Measurements from ENCODE around the gene CLDND2.

The CLDND2 gene

GRCh38 chr19:51377422-51377821 lies 8.6 kb upstream of the CLDND2 start:
- FAIRE-seq (no peak), DNase-seq (ENCODE audit: insufficient read length, low spot score) (no peak)
- TF ChIP-seq CTCF (IDR thresholded peaks at IDR 0.05; ENCODE audit: insufficient read depth, missing control alignments), result no peak

DNA sequence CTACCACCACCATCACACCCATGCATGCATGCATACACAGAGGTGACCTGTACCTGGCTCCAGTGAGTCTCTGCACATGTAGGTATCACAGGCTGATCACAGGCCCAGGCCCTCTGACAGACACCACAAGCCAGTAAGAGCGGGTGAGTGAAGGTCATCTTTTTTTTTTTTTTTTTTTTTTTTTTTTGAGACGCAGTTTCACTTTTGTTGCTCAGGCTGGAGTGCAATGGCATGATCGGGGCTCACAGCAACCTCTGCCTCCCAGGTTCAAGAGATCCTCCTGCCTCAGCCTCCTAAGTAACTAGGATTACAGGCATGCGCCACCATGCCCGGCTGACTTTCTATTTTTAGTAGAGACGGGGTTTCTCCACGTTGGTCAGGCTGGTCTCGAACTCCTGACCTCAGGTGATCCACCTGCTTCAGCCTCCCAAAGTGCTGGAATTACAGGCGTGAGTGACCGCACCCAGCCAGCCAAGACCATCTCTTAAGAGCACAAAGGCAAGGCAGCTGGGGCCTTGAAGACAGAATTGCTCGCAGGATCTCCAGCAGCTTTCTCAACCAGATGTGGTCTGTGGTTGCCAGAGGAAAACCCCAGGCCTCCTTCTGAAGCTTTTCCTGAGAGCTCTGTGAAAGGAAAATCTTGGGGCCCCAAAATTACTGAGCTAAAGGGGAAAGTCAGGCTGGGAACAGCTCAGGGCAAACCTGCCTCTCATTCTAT lies 6.9 kb upstream of the CLDND2 start:
- no peak for DNase-seq (ENCODE audit: insufficient read length, low spot score)
- FAIRE-seq, result no peak
- no peak for TF ChIP-seq CTCF (IDR thresholded peaks at IDR 0.05; ENCODE audit: insufficient read depth, missing control alignments)

DNA sequence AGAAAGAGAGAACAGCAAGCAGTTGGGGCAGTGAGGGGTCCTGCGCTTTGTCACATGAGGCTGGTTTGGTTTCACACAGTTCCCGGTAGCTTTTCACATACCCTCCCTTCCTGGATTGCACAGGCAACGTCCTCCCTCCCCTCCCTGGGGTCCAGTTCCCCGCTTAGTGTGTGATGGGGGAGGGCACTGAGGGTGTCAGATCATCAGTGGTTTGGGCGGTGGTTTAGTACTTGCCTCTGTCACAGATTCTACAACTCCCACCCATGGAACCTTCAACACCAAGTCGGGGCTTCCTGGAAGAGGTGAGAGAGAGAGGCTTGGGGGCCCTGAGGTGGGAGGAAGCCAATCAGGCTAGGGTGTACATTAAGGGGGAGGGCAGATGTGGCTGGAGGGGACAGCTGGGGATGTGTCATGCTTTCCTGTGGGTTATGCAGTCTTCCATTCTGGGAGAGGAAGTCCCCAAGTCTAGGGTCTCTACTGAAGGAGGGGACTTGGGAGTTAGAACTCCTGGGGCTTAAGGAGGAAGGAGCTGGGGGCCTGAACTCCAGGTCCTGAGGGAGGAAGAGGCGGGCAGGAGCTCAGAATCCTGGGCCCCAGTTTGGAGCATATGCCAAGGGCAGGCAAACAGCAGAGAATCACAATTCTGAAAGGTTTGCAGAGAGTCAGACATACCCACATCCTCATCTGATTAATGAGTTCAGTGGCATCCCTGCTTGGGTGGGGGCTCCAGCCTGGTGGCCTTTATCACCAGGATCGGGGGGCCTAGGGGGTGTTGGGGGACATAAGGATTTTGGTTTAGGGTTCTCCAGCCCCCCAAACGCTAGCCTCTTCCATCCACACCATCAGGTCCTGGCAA lies 4.1 kb upstream of the CLDND2 start, which contains the start of gene NKG7:
Gene NKG7, minus strand, starts transcription at position 6 of the 856 bp plus-strand sequence. CDS start 119 bp downstream, outside the sequence.
- DNase-seq (ENCODE audit: insufficient read length, low spot score) (no peak), FAIRE-seq (no peak)
- TF ChIP-seq CTCF (IDR thresholded peaks at IDR 0.05; ENCODE audit: insufficient read depth, missing control alignments), result no peak

DNA sequence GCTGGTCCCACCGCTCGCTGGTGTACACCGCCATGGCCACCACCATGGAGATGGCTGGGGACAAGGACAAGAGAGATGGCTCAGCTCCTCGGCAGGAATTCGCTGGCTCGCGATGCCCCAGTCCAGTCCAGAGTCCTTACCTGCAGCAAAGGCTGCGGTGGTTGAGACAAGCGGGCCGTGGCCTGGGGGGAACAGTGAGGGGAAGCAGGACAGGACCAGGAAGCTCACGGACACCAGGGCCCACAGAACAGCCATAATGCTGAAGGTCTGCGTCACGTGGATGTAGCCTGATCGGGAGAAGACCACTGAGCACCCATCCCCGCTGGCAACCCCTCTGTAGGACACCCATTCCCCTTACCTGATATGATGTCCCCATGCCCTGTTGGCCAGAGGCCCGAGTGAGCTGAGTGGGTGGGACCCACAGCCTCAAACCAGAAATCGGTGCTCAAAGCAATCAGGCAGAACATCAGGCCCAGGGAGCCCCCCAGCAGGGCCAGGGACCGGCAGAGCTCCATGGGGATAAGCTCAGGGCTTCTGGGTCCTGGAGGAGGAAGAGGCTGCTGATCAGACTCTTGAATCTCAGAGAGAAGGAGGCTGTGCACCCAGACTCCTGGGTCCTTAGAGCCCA lies 3.3 kb upstream of the CLDND2 start:
- no peak for TF ChIP-seq CTCF (IDR thresholded peaks at IDR 0.05; ENCODE audit: insufficient read depth, missing control alignments)
- DNase-seq (ENCODE audit: insufficient read length, low spot score) (no peak), FAIRE-seq (no peak)

DNA sequence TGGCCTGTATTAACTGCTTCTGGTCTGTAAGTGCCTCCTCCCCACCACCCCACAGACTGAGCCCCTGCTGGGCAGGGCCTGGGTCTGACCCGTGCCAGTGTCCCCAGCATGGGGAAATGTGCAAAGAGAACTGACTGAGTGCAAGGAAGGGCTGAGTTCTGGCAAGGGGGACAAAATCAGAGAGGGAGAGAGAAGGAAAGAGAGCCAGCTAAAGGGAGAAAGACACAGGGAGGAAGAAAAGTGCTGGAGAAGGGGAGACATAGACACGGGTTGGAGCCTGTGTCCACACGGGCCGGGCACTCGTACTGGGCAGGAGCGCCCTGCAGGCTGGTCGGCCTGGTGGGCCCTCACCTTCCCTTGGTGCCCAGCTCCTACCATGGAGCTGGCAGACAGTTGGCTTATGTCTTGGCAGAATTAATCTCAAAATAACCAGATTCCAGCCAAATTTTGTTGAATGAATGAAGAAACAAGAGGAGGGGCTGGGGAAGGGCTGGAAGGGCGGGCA lies 2.4 kb upstream of the CLDND2 start:
- no peak for FAIRE-seq
- DNase-seq (ENCODE audit: insufficient read length, low spot score), result no peak
- TF ChIP-seq CTCF (IDR thresholded peaks at IDR 0.05; ENCODE audit: insufficient read depth, missing control alignments), result no peak

DNA sequence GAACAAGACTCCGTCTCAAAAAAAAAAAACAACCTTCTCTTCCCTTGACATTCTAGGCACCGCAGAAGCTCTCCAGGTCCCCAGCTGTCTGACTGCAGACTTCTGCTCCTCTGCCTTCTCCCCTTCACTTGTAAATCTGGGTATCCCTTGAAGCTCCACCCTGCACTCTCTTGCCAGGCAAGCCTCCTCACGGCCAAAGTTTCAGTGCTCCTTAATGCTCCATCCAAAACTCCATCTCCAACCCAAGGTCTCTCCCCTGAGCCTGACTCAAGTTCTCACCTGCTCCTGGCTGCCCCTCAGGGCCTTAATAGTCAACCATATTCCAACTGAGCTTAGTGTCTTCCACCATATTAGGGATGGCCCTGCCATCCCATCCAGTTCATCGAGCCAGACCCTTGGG lies 1.4 kb upstream of the CLDND2 start:
- no peak for FAIRE-seq
- no peak for DNase-seq (ENCODE audit: insufficient read length, low spot score)
- no peak for TF ChIP-seq CTCF (IDR thresholded peaks at IDR 0.05; ENCODE audit: insufficient read depth, missing control alignments)
